Measurements from ENCODE around the gene NMNAT2.

GRCh38 chr1:183248989-183249691 is 169.0 kb downstream of the NMNAT2 start:
- TF ChIP-seq SPI1 (IDR thresholded peaks at IDR 0.05; ENCODE audit: borderline replicate concordance, insufficient read depth, low read depth, low read length) (no peak), NBN (IDR thresholded peaks at IDR 0.05) (no peak), MAX (IDR thresholded peaks at IDR 0.05; ENCODE audit: low read depth, low read length) (no peak)
- TF ChIP-seq, protein P1, sequence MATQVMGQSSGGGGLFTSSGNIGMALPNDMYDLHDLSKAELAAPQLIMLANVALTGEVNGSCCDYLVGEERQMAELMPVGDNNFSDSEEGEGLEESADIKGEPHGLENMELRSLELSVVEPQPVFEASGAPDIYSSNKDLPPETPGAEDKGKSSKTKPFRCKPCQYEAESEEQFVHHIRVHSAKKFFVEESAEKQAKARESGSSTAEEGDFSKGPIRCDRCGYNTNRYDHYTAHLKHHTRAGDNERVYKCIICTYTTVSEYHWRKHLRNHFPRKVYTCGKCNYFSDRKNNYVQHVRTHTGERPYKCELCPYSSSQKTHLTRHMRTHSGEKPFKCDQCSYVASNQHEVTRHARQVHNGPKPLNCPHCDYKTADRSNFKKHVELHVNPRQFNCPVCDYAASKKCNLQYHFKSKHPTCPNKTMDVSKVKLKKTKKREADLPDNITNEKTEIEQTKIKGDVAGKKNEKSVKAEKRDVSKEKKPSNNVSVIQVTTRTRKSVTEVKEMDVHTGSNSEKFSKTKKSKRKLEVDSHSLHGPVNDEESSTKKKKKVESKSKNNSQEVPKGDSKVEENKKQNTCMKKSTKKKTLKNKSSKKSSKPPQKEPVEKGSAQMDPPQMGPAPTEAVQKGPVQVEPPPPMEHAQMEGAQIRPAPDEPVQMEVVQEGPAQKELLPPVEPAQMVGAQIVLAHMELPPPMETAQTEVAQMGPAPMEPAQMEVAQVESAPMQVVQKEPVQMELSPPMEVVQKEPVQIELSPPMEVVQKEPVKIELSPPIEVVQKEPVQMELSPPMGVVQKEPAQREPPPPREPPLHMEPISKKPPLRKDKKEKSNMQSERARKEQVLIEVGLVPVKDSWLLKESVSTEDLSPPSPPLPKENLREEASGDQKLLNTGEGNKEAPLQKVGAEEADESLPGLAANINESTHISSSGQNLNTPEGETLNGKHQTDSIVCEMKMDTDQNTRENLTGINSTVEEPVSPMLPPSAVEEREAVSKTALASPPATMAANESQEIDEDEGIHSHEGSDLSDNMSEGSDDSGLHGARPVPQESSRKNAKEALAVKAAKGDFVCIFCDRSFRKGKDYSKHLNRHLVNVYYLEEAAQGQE (IDR thresholded peaks at IDR 0.05; ENCODE audit: low read depth, low read length) = no peak

Data from GM12878 (cell line).